IMR-90 (cell line): ENCODE data around the gene SLC22A5. TPM values are rescaled to one million over a fixed set of nuclear protein-coding genes. Genes with fewer than 3 reads are reported as not detected.

Experiments
- ATAC-seq: fragments of 200-7000 bp; cut with Tn5 transposase; 2 replicates; pipeline ENCODE4 v1.9.1; 2020; ENCODE audit warnings: low read depth, mild to moderate bottlenecking, moderate library complexity
- BruUV-seq: library from RNA; stranded (reverse); fragments of 400-500 nt; replicated peaks from 2 replicates; lab custom pipeline; 2021; lab: Mats Ljungman, UMichigan
- CTCF ChIA-PET: fragments of 300-600 bp; formaldehyde crosslinking; extraction: SDS; loops from one replicate; lab custom pipeline; 2021; ENCODE audit warnings: antibody characterized with exemption; lab: Yijun Ruan, JAX
- POLR2A ChIA-PET: fragments of 300-600 bp; sonication (Branson Sonifier 250); formaldehyde crosslinking; loops from one replicate; lab custom pipeline; 2022; ENCODE audit warnings: antibody characterized with exemption; ENCODE audit not compliant: unreplicated experiment; lab: Charles Lee
- DNase-seq: peaks from one replicate; pipeline ENCODE4 v3.0.0; 2013
- H2AFZ ChIP-seq: replicated peaks from 2 replicates; pipeline ENCODE3; 2013; ENCODE audit warnings: low read length, mild to moderate bottlenecking; ENCODE audit not compliant: poor library complexity
- H2AK5ac ChIP-seq: 2 replicates; pipeline ENCODE4 v1.6.1; 2013; ENCODE audit warnings: low read depth, low read length, inconsistent platforms
- H2AK9ac ChIP-seq: replicated peaks from 2 replicates; pipeline ENCODE3; 2013; ENCODE audit warnings: mild to moderate bottlenecking, low read depth, low read length, moderate library complexity; ENCODE audit not compliant: poor library complexity
- H2BK120ac ChIP-seq: 2 replicates; pipeline ENCODE4 v1.6.1; 2013; ENCODE audit warnings: low read depth, low read length, inconsistent platforms
- H2BK15ac ChIP-seq: 3 replicates; pipeline ENCODE4 v1.6.1; 2013; ENCODE audit warnings: low read depth, low read length, inconsistent platforms
- H2BK20ac ChIP-seq: 2 replicates; pipeline ENCODE4 v1.6.1; 2013; ENCODE audit warnings: low read depth, mild to moderate bottlenecking, inconsistent platforms, low read length, moderate library complexity
- H2BK5ac ChIP-seq: 2 replicates; pipeline ENCODE4 v1.6.1; 2013; ENCODE audit warnings: mild to moderate bottlenecking, low read depth, low read length, inconsistent platforms; ENCODE audit not compliant: poor library complexity, severe bottlenecking
- H3K14ac ChIP-seq: replicated peaks from 2 replicates; pipeline ENCODE4 v1.6.1; 2013; ENCODE audit warnings: low read depth, low read length, inconsistent platforms
- H3K18ac ChIP-seq: 2 replicates; pipeline ENCODE4 v1.6.1; 2013; ENCODE audit warnings: low read depth, low read length, control low read depth
- H3K23ac ChIP-seq: 2 replicates; pipeline ENCODE4 v1.6.1; 2013; ENCODE audit warnings: low read depth, low read length, inconsistent platforms
- H3K27ac ChIP-seq: 2 replicates; pipeline ENCODE4 v1.5.1; 2013; ENCODE audit warnings: mild to moderate bottlenecking, control low read depth, low read length; ENCODE audit not compliant: insufficient read depth
- H3K27me3 ChIP-seq: 2 replicates; pipeline ENCODE4 v1.6.1; 2013; ENCODE audit warnings: low read length; ENCODE audit not compliant: control insufficient read depth, insufficient read depth
- H3K36me3 ChIP-seq: 2 replicates; pipeline ENCODE4 v1.6.1; 2013; ENCODE audit warnings: low read length, mixed read lengths; ENCODE audit not compliant: control insufficient read depth, insufficient read depth
- H3K4ac ChIP-seq: 2 replicates; pipeline ENCODE4 v1.6.1; 2013; ENCODE audit warnings: low read depth, low read length, inconsistent platforms
- H3K4me1 ChIP-seq: 2 replicates; pipeline ENCODE4 v1.6.1; 2013; ENCODE audit warnings: low read length, mixed read lengths; ENCODE audit not compliant: control insufficient read depth, insufficient read depth
- H3K4me2 ChIP-seq: 2 replicates; pipeline ENCODE4 v1.6.1; 2013; ENCODE audit warnings: low read depth, mild to moderate bottlenecking, control low read depth, low read length, moderate library complexity
- H3K4me3 ChIP-seq: 2 replicates; pipeline ENCODE4 v1.5.1; 2013; ENCODE audit warnings: low read depth, mild to moderate bottlenecking, control low read depth, low read length, moderate library complexity; ENCODE audit not compliant: insufficient read depth
- H3K56ac ChIP-seq: 2 replicates; pipeline ENCODE4 v1.6.1; 2013; ENCODE audit warnings: low read length, inconsistent platforms; ENCODE audit not compliant: insufficient read depth; ENCODE audit errors: extremely low read depth
- H3K79me1 ChIP-seq, 2 experiments: 2 replicates each; pipeline ENCODE4 v1.6.1; 2013; ENCODE audit warnings: low read length in 2 of 2, inconsistent platforms in 1 of 2, low read depth in 1 of 2
- H3K9ac ChIP-seq: 2 replicates; pipeline ENCODE4 v1.6.1; 2013; ENCODE audit warnings: low read depth, low read length, control low read depth
- H3K9me1 ChIP-seq: 2 replicates; pipeline ENCODE4 v1.6.1; 2013; ENCODE audit warnings: low read length, inconsistent platforms; ENCODE audit not compliant: insufficient read depth
- H3K9me3 ChIP-seq: 2 replicates; pipeline ENCODE4 v1.6.1; 2013; ENCODE audit warnings: low read length; ENCODE audit not compliant: control insufficient read depth, insufficient read depth
- H4K20me1 ChIP-seq: 2 replicates; pipeline ENCODE4 v1.6.1; 2013; ENCODE audit warnings: low read length, inconsistent platforms; ENCODE audit not compliant: insufficient read depth
- H4K5ac ChIP-seq: 2 replicates; pipeline ENCODE4 v1.6.1; 2013; ENCODE audit warnings: mild to moderate bottlenecking, low read depth, low read length, control low read depth
- H4K8ac ChIP-seq, 2 experiments: 2 replicates each; pipeline ENCODE4 v1.6.1; 2013; ENCODE audit warnings: low read depth in 2 of 2, low read length in 2 of 2, control low read depth in 1 of 2, inconsistent platforms in 1 of 2
- H4K91ac ChIP-seq: 2 replicates; pipeline ENCODE4 v1.6.1; 2013; ENCODE audit warnings: low read depth, low read length, inconsistent platforms; ENCODE audit not compliant: insufficient read depth
- BHLHE40 ChIP-seq: fragments of 150-350 bp; IDR thresholded peaks from 2 replicates; pipeline ENCODE4 v1.6.1; 2016; ENCODE audit warnings: mild to moderate bottlenecking, low read depth, low read length
- CEBPB ChIP-seq: IDR thresholded peaks from 2 replicates; pipeline ENCODE4 v1.6.1; 2012; ENCODE audit warnings: low read depth, low read length, improper control_type of control experiment
- CHD1 ChIP-seq: IDR thresholded peaks from 2 replicates; pipeline ENCODE4 v1.6.1; 2012; ENCODE audit warnings: low read depth, low read length, improper control_type of control experiment
- FOS ChIP-seq: fragments of 150-350 bp; IDR thresholded peaks from 2 replicates; pipeline ENCODE4 v1.6.1; 2016; ENCODE audit warnings: low read depth, low read length
- MAFK ChIP-seq: IDR thresholded peaks from 2 replicates; pipeline ENCODE4 v1.6.1; 2012; ENCODE audit warnings: low read depth, low read length, improper control_type of control experiment
- MAZ ChIP-seq: IDR thresholded peaks from 2 replicates; pipeline ENCODE4 v1.6.1; 2012; ENCODE audit warnings: low read depth, mild to moderate bottlenecking, low read length, improper control_type of control experiment, moderate library complexity, borderline replicate concordance
- MXI1 ChIP-seq: IDR thresholded peaks from 2 replicates; pipeline ENCODE4 v1.6.1; 2012; ENCODE audit warnings: low read depth, mild to moderate bottlenecking, low read length, moderate library complexity, borderline replicate concordance
- NFE2L2 ChIP-seq: fragments of 150-350 bp; IDR thresholded peaks from 2 replicates; pipeline ENCODE4 v1.6.1; 2016; ENCODE audit warnings: low read depth, mild to moderate bottlenecking, low read length
- POLR2A ChIP-seq: IDR thresholded peaks from 2 replicates; pipeline ENCODE4 v1.6.1; 2012; ENCODE audit warnings: mild to moderate bottlenecking, low read depth, low read length
- RAD21 ChIP-seq: IDR thresholded peaks from 2 replicates; pipeline ENCODE4 v1.6.1; 2012; ENCODE audit warnings: low read length, improper control_type of control experiment
- RCOR1 ChIP-seq: IDR thresholded peaks from 2 replicates; pipeline ENCODE4 v1.6.1; 2012; ENCODE audit warnings: mild to moderate bottlenecking, low read length, improper control_type of control experiment; ENCODE audit not compliant: insufficient replicate concordance
- RFX5 ChIP-seq: IDR thresholded peaks from 2 replicates; pipeline ENCODE4 v1.8.0; 2012; ENCODE audit warnings: low read depth, mild to moderate bottlenecking, low read length, moderate library complexity
- SMC3 ChIP-seq: fragments of 150-350 bp; IDR thresholded peaks from 2 replicates; pipeline ENCODE4 v1.6.1; 2016; ENCODE audit warnings: low read depth, mild to moderate bottlenecking, antibody characterized with exemption, low read length, moderate library complexity
- WGBS, 2 experiments: methylation state at CpG; one replicate each; pipeline versions ENCODE4 v1.1.5 to v1.1.7; 2013; ENCODE audit warnings: missing lambda C conversion rate in 2 of 2; ENCODE audit not compliant: insufficient read length in 1 of 2; ENCODE audit errors: extremely low coverage in 2 of 2; 5-methylcytosine and 5-hydroxymethylcytosine counted together
- dilution Hi-C: fragments of 300-500 bp; cut with HindIII; formaldehyde crosslinking; loops from one replicate; pipeline ENCODE4 v1.14.3; 2018; ENCODE audit warnings: low sequenced_read_pairs; ENCODE audit not compliant: unreplicated experiment
- in situ Hi-C: fragments of 300-500 bp; cut with MboI; formaldehyde crosslinking; loops from 3 replicates; pipeline ENCODE4 v1.14.3; 2019; ENCODE audit warnings: low sequenced_read_pairs, inconsistent platforms, mixed read lengths
- intact Hi-C: fragments of 100-400 bp; cut with micrococcal nuclease; formaldehyde crosslinking; loops from 2 replicates; pipeline ENCODE4 v1.10.0; 2022
- polyA plus RNA-seq, 3 experiments: library from polyadenylated mRNA; depleted of rRNA; stranded (reverse); fragments of >200 nt; gene quantifications; 2 replicates each; pipeline ENCODE4 v1.2.3, GENCODE V29; 2012; ENCODE audit warnings: low replicate concordance in 1 of 3
- total RNA-seq: library from RNA; depleted of rRNA; stranded (reverse); fragments of >200 nt; gene quantifications from 2 replicates; pipeline ENCODE4 v1.2.3, GENCODE V29; 2012
- TF ChIP-seq, protein P1 (sequence below): fragments of 150-350 bp; IDR thresholded peaks from 2 replicates; pipeline ENCODE4 v1.6.1; 2017; ENCODE audit warnings: mild to moderate bottlenecking, antibody characterized with exemption, low read length, low read depth
- TF ChIP-seq, protein P2 (sequence below): fragments of 150-350 bp; IDR thresholded peaks from 2 replicates; pipeline ENCODE4 v1.6.1; 2016; ENCODE audit warnings: low read depth, mild to moderate bottlenecking, low read length, moderate library complexity, borderline replicate concordance
- TF ChIP-seq, protein P3 (sequence below): conservative IDR thresholded peaks from 2 replicates; pipeline ENCODE4 v1.5.1; 2012; ENCODE audit warnings: mild to moderate bottlenecking, low read depth, low read length, improper control_type of control experiment

The SLC22A5 gene
- total and polyA plus RNA-seq, 2 of the 4 experiments (the other 2 are of a cell fraction): 6.1 to 7.1 TPM

DNA sequence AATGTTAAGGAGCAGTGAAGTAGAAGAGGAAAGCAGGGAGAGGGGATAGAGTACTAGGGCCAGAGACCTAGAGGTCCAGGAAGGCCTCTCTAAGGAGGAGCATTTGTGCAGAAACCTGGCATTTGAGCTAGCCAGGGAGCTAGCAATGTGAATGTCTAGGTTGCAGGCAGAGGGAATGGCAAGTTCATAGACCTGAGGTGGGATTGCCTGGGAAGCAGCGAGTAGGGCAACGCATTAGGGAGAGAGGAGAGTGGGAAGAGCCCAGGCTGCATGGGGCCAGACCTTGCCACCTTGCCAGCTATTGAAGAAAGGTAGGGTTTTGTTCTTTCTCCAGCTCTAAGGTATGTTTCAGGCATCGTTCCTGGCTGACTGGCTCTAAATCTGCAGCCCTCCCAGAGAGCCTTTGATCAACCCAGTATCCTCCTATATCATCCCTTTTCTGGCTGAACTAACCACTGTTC lies 54.0 kb downstream of the SLC22A5 start:
- TF ChIP-seq, protein P1, sequence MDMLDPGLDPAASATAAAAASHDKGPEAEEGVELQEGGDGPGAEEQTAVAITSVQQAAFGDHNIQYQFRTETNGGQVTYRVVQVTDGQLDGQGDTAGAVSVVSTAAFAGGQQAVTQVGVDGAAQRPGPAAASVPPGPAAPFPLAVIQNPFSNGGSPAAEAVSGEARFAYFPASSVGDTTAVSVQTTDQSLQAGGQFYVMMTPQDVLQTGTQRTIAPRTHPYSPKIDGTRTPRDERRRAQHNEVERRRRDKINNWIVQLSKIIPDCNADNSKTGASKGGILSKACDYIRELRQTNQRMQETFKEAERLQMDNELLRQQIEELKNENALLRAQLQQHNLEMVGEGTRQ: no peak
- TF ChIP-seq RCOR1 (no peak), BHLHE40 (no peak), SMC3 (no peak), RAD21 (no peak), POLR2A (no peak), MAFK (no peak), CHD1 (no peak), CEBPB (no peak), NFE2L2 (no peak), MAZ (no peak), FOS (no peak), MXI1 (no peak), RFX5 (no peak)
- TF ChIP-seq, protein P2, sequence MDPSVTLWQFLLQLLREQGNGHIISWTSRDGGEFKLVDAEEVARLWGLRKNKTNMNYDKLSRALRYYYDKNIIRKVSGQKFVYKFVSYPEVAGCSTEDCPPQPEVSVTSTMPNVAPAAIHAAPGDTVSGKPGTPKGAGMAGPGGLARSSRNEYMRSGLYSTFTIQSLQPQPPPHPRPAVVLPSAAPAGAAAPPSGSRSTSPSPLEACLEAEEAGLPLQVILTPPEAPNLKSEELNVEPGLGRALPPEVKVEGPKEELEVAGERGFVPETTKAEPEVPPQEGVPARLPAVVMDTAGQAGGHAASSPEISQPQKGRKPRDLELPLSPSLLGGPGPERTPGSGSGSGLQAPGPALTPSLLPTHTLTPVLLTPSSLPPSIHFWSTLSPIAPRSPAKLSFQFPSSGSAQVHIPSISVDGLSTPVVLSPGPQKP: no peak
- TF ChIP-seq, protein P3, sequence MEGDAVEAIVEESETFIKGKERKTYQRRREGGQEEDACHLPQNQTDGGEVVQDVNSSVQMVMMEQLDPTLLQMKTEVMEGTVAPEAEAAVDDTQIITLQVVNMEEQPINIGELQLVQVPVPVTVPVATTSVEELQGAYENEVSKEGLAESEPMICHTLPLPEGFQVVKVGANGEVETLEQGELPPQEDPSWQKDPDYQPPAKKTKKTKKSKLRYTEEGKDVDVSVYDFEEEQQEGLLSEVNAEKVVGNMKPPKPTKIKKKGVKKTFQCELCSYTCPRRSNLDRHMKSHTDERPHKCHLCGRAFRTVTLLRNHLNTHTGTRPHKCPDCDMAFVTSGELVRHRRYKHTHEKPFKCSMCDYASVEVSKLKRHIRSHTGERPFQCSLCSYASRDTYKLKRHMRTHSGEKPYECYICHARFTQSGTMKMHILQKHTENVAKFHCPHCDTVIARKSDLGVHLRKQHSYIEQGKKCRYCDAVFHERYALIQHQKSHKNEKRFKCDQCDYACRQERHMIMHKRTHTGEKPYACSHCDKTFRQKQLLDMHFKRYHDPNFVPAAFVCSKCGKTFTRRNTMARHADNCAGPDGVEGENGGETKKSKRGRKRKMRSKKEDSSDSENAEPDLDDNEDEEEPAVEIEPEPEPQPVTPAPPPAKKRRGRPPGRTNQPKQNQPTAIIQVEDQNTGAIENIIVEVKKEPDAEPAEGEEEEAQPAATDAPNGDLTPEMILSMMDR: no peak
- Histone ChIP-seq H3K4me2 (no peak overlapping the region), H3K56ac (peak overlapping the region; percentile 52; the same call in 1 of the 2 replicates), H3K4me1 (peaks cover 47% of the 10 kb centered on the region), H4K91ac (peak overlapping the region; percentile 80), H2BK15ac (peak overlapping the region; percentile 78; the same call in 2 of the 3 replicates), H3K18ac (peak overlapping the region; percentile 55), H2AK9ac (no peak overlapping the region), H2BK20ac (peak overlapping the region; percentile 79), H4K20me1 (no peaks in the 10 kb centered on the region), H4K8ac (peak overlapping the region; percentile 25 to 58; a peak in 2 of 4 replicates), H3K27me3 (no peaks in the 10 kb centered on the region), H3K27ac (peak overlapping the region; percentile 81; the same call in 1 of the 2 replicates), H3K36me3 (peaks cover 2% of the 10 kb centered on the region; the same call in 1 of the 2 replicates), H2AK5ac (peak overlapping the region; percentile 85), H2BK120ac (peak overlapping the region; percentile 95), H3K4ac (peak overlapping the region; percentile 75), H3K23ac (peak overlapping the region; percentile 80; the same call in 1 of the 2 replicates), H3K4me3 (no peak overlapping the region), H2BK5ac (peak overlapping the region; percentile 70), H4K5ac (peak overlapping the region; percentile 36), H3K79me1 (peaks cover 24 to 82% of the 10 kb centered on the region in 2 experiments; a peak in 3 of 4 replicates), H3K14ac (peak overlapping the region; percentile 80), H2AFZ (no peak overlapping the region), H3K9ac (no peak overlapping the region), H3K9me3 (no peaks in the 10 kb centered on the region), H3K9me1 (peaks cover 41% of the 10 kb centered on the region)
- dilution Hi-C loops: no loop called here
- POLR2A ChIA-PET: no interaction called here
- WGBS, 2 experiments: no CpG with 5 or more reads among the region's 3 CpGs
- in situ Hi-C loops: loop anchor here (5.0 kb wide), 1 partner anchor 49 kb away; no protein-coding TSS in a partner anchor
- no TSS peak for BruUV-seq
- no peak for DNase-seq
- ATAC-seq: no peak
- intact Hi-C loops: loop anchor here (5.0 kb wide), 1 partner anchor 34 kb away; no protein-coding TSS in a partner anchor
- CTCF ChIA-PET: interaction anchor here (0.6 to 2.2 kb wide), 3 partner anchors 67 to 82 kb away, joined by 3 to 6 read pairs (median 5); partner anchors contain the start of gene IRF1
